HFF-Myc (cell line): ENCODE data around the gene CUTC.
"Not testable (repeated sequence)": the region's sequence is repeated elsewhere in the genome, so short reads cannot be mapped to it uniquely, and the experiment has no call there.

Experiments used
- DNase-seq: peaks from one replicate; pipeline ENCODE4 v3.0.0-alpha.2; 2011; ENCODE audit warnings: low read depth; ENCODE audit errors: extremely low read depth
- H3K4me3 ChIP-seq: replicated peaks from 2 replicates; pipeline ENCODE4 v1.5.1; 2011; ENCODE audit warnings: low read depth, mild to moderate bottlenecking, control low read depth, low read length
- TF ChIP-seq, protein P1 (sequence below): IDR thresholded peaks from 2 replicates; pipeline ENCODE4 v1.5.1; 2012; ENCODE audit warnings: mild to moderate bottlenecking, low read depth, low read length, control low read depth; ENCODE audit errors: missing control alignments

The CUTC gene

DNA sequence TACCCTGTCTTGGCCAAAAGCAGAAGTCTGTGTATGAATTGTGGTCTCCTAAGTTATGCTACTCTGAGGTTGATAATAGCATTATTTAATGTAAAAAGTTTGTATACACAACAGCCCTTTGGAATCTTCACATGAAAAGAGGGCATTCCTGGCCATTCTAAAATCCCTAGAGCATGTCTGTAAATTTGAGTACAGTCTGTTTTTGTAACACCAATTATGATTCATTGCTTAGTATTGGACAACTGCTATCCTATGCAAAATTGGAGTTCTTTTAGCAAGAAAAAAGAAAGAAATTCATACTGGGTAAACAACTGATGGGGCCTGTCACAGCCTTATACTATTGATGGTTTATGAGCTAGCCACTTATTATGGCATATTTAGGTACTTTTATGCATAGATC is 10.2 kb downstream of the CUTC start:
- DNase-seq: no peak
- TF ChIP-seq, protein P1, sequence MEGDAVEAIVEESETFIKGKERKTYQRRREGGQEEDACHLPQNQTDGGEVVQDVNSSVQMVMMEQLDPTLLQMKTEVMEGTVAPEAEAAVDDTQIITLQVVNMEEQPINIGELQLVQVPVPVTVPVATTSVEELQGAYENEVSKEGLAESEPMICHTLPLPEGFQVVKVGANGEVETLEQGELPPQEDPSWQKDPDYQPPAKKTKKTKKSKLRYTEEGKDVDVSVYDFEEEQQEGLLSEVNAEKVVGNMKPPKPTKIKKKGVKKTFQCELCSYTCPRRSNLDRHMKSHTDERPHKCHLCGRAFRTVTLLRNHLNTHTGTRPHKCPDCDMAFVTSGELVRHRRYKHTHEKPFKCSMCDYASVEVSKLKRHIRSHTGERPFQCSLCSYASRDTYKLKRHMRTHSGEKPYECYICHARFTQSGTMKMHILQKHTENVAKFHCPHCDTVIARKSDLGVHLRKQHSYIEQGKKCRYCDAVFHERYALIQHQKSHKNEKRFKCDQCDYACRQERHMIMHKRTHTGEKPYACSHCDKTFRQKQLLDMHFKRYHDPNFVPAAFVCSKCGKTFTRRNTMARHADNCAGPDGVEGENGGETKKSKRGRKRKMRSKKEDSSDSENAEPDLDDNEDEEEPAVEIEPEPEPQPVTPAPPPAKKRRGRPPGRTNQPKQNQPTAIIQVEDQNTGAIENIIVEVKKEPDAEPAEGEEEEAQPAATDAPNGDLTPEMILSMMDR: no peak
- H3K4me3 ChIP-seq: no peak overlapping the region

DNA sequence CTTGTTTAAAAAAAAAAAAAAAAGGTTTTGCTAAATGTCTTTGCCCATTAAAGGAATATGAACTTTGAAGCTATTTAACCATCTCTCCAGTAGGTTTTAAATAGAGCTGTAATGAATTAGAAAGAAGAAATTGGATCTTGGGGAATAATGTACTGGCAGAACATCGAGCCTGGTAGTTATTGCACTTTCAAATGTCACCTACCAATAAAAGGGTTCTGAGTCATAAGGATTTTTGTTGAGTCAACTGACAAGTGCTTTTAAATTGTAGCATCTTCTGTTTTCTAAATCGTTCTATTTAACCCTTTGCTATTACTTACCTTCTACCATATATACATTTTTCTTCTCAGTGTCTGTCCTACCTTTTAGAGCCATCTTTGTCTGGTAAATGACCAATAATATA is 10.7 kb downstream of the CUTC start:
- H3K4me3 ChIP-seq: no peak overlapping the region
- TF ChIP-seq, protein P1: no peak
- DNase-seq: no peak

DNA sequence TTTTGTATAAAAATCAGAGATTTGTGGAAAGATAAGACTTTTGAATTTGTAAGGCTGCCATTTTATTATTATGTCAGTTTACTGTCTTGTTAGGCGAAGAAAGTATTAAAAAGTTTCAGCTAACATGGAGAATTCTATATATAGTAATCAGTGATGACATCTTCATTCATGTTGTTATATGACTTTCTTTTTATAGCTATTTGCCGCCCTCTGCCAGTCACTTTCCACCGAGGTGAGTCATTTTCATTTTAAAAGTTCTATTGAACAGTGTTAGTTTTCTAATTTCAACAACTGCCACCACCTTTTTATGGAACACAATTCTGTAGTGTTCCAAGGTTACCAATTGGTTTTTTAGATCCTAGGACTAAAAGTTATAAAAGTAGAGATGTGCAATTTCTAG is 11.8 kb downstream of the CUTC start:
- TF ChIP-seq, protein P1: no peak

GRCh38 chr10:99746166-99746565 is 14.1 kb downstream of the CUTC start:
- not testable (repeated sequence) for H3K4me3 ChIP-seq, DNase-seq

More for the DNA sequence above, 11.8 kb downstream of the CUTC start:
- H3K4me3 ChIP-seq: no peak overlapping the region
- no peak for DNase-seq

GRCh38 chr10:99748823-99749451 is 16.9 kb downstream of the CUTC start:
- no peak for DNase-seq
- TF ChIP-seq, protein P1: no peak
- no peak overlapping the region for H3K4me3 ChIP-seq

DNA sequence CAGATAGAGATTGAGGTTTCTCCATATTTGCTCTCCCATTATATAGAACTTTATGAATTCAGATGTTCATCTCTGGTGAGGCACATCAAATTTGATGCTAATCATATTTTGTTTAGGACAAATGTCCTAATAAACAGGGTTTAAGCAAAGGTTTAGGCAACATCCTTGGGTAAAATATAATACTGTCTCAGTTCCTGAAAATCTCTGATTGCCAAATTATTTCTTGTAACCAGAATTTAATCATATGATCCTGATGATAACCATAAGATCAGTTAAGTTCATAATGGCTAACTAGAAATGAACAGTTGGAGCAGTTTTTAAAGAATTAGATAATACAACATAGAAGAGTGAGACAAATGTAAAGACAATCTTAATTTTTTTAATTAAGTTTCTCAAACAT is 18.6 kb downstream of the CUTC start:
- H3K4me3 ChIP-seq: no peak overlapping the region
- DNase-seq: no peak
- TF ChIP-seq, protein P1: no peak

- H3K4me3 ChIP-seq: no peak overlapping the region
- TF ChIP-seq, protein P1: no peak
- no peak for DNase-seq
Observed at GRCh38 chr10:99754670-99755069, 22.6 kb downstream of the CUTC start.
